Raji (cell line): Measurements from ENCODE around the gene ANK2.

Source experiments
- POLR2A ChIP-seq: IDR thresholded peaks from 2 replicates; pipeline ENCODE4 v1.6.1; 2011; ENCODE audit warnings: low read depth, low read length, control low read depth; ENCODE audit not compliant: insufficient read depth

The ANK2 gene

DNA sequence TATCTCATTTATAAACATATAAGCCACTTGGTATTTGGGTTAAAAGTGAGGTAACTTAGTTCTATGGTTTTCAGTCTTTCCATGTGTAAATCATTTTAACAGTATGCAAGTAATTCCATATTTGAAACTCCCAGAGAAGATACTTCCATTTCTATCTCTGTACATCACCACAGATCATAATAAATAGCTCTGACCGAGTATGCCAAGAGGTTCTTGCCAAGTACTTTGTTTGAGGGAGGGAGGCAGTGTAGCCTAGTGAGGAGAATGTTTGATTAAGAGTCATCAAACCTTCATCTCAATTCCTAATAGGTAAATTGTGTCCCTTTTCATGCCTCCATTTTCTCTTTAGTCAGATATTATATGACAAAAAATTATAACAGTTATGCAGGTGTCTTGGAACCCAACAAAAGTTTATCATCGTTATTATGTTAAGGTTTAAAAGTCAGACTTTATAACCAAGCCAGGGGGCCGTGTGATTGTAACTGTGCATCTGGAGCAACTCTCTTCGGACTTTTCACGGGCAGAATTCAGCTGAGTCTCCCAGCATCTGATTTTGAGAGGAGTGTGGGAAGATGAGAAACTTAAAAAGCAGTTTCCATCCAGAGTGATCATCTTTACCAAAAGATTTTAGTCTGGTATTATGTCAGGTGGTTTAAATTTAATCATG, 123.8 kb downstream of the ANK2 start:
- no peak for TF ChIP-seq POLR2A

DNA sequence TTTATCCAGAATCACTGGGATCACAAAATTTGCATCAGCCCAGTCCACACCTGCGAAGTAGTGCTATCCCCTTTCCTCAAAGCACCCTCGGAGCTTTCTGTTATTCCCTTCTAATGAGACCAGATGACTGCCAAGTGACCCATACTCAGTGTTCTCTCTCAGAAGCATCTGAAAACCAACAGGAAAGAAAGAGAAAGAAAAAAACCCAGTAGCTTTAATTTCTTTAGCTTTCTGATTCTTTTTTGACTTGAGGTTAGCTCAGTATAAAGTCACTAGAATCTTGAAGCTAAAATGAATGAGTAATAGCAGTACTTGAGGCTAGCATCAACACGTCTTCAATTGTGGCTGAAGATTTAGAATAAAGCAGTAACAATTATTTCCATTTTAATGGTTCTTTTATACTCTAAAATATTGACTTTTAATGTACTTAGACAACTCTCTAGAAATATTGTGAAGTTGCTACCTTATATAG, 124.4 kb downstream of the ANK2 start:
- no peak for TF ChIP-seq POLR2A

DNA sequence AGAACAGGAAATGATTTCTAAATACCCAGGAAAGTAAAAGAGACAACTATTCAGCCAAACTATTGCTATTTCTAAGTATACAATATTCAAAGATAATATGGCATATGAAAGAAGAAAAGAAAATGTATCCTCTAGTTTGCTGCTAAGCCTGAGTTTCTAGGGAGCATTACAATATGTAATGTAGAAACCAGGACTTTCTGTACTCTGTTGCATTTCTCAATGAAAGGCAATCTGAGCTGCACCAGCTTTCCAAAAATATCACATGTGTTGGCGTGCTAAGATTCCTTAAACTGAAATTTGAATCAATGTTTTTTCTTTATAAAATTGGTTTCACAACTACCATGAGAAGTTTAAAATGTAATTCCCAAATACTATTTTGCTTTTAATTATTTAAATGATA, 129.6 kb downstream of the ANK2 start:
- TF ChIP-seq POLR2A = no peak

DNA sequence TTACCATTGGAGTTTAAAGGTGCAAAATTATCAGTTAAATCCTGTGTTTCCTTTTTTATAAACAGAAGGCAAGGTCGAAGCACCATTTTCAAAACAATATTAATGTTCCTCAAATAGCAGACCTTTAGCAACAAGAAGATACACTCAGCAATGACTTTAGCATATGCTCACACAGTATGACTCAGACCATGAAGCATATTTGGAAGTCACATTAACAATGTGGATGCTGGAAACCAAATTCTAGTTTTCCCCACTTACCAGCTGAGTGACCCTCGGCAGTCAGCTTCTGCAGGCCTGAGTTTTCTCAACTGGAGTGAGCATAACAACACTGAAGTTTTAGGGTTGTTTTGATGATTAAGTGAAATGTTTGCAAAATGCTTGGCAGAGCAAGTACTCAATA, 130.5 kb downstream of the ANK2 start:
- TF ChIP-seq POLR2A = no peak

DNA sequence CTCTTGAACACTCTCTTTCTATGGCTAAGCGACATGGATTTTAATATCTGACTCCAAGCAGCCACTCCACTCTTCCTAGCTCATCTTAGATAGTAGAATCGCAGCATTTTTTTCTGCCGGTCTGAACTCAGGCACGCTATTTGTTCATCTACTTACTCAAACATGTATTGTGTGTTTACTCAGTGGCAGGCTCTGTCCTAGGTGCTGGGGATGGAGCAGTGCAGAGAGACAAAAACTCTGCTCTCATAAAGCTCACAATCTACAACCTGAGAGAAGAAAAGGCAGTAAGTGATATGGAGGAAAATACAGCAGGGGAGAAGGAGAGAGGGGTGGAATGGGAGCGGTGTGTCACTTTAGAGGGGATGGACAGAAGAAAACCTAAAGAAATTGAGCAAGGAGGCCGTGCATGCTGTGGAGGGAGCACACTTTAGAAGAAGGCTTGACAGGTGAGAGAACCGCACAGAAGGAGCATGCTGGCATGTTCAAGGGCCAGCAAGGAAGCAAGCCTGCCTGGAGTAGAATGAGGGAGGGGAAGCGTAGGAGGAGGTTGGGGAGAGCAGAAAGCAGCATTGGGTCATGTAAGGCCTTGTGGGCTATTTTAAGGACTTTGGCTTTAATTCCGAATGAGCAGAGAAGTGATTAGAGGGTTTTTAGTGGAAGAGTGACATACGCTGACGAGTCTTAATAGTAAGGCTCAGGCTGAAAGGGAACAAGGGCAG, 132.0 kb downstream of the ANK2 start:
- no peak for TF ChIP-seq POLR2A

DNA sequence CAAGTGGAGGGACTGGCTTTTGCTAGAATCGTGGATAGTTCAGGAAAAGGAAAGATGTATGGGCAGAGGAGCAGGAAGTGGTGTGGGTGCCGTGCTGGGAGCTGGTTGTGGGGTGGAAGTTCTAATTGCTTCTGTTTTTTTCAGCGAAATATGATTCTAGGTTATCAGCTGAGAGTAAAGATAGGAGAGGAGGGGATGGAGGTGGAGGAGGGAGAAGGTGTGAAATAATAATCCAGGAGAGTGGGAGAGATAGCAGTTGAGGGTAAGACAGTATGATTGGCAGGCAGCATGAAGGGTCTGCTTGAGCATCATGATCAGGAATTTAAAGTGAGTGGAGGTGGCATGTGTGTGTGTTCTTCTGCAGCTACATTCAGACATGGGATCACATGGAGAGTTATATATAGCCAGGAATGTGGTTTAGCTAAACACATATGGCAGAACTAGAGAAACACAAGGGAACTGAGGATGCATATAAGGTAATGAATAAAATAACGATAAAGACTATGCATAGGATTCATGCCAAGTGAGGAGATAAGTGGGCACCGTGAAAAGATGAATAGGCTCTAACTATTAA, 133.7 kb downstream of the ANK2 start:
- no peak for TF ChIP-seq POLR2A

DNA sequence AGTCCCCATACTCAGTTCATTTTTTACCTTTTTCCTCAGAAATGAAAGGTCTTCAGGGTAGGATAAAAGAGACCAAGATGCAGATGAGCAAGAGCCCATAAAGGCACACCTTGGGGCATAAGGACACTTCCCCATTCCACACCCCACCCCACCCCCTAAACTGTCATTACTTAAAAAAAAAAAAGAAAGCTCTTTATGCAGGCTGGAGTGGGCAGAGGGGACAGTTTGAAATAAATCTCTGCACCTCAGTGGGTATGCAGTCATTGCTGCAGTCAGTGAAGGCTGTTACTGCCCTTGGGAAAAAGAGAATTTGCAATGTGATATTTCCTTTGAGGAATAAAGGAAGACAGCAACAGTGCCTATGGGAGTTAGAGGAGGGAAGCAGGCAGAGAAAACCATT, 137.5 kb downstream of the ANK2 start:
- TF ChIP-seq POLR2A = no peak

DNA sequence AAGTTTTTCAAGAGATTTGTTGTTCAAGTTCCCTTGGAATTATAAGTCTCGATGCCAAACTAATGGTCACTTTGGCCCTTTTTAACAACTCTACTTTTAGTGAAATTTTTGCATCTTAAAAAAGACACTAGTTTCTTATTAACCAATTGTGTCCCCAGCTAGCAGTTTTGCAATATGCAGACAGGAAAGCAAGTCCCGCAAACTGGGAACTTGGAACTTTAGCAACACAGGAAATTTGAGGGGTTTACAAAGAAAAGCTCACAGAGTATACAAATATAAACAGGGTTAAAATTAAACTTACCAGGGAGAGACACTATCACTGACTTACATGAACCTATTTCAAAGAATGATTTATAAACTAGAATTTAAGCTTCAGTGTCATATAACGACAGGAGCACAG, 137.9 kb downstream of the ANK2 start:
- TF ChIP-seq POLR2A = no peak

DNA sequence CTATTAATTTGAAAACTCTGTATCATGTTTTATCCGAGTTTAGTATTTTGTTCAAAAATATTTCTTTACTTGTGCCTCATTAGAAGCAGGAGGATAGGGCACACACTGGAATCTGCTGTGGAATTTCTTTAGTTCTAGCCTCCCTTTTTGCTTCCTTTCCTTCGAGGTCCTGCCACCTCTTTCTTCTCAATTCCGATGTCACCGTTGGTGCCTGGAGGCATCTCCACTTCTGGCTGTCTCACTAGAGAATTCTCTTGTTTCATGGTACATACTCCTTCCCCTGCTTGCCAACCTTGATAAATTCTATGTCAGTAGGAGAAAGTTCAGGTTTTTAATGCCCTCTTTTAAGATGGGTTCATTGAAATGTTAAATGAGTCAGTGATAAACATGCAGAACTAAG, 140.1 kb downstream of the ANK2 start:
- no peak for TF ChIP-seq POLR2A

DNA sequence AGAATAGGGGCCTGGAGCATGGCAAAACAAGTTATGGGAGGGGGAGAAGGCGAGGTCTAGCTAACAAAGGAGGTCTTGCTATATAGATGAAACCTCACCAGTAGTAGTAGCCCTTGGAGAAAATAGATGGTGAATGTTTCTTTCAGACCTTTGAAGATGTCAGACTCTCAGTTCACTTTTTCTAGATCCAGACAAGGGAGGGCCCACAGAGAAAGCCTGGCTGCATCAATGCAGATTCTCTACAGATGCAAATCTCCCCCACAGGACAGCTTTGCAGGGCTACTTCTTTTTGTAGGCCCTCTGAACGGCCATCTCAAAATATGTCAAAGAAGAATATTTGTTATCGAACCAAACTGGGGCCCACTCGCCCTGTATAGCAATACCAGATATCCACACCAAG, 159.7 kb downstream of the ANK2 start:
- no peak for TF ChIP-seq POLR2A

DNA sequence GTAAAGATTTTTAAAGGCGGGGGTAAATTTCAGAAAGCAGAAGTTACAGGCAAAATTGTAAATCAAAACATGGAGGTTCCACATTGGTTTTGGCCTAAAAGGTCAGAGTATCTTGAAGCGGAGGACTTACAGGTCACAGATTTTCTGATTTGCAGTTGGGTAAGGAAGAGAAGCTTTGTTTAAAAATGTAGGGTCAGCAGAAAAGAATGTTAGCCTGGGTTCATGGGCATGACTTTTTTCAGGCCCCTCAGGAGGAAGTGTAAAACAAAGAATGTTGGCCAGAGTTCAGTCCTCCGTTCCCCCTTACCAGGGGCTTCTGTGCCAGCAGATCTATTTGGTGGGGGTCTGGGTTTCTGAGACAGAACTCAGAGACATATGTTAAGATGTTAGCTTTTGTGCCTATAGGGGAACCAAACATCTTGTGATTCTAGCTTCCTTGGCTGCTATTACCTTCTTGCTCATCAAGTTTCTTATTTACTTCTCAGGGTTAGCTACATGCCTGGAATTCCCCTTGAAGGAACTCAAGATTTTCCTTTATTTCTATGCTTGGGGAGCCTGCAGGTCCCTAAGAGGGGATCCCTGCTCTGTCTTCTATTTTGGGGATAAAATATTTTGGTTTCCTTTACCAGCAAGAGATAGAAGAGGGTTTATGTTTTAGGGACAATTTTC, 160.3 kb downstream of the ANK2 start:
- no peak for TF ChIP-seq POLR2A

DNA sequence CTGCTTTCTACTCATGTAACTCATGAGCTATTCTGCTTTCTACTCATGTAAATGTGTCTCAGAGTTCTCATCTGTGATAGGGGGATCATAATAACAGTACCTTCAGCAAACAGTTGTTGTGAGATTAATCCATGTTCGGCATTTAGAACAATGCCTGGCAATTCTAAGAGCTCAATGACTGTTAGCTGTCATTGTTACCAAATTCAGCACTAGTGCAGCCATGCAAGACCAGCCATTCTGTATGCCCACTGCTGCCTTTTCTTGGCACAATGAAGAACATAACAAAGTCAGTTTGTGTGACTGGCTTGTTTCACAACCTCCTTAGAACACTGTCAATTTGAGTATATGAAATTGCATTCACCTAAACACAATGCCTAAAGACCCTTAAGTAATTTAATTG, 163.2 kb downstream of the ANK2 start:
- TF ChIP-seq POLR2A = no peak

DNA sequence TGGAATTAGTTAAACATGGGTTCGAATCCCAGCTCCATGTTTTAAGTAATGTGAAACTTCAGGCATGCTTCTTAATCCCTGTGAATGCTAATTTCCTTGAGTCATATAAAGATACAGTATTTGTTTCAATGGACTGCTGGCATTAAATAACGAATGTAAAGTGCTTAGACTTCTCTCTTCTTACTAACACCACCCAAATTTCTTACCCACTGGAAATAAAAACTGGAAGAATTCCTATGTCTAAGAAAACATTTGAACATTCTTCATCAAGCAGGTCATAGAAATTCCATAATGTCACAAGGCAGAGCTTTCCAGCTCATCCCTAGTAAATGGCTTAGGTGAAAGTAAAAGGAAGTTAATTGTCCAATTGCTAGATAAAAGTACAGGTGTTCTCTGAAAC, 172.5 kb downstream of the ANK2 start:
- no peak for TF ChIP-seq POLR2A

DNA sequence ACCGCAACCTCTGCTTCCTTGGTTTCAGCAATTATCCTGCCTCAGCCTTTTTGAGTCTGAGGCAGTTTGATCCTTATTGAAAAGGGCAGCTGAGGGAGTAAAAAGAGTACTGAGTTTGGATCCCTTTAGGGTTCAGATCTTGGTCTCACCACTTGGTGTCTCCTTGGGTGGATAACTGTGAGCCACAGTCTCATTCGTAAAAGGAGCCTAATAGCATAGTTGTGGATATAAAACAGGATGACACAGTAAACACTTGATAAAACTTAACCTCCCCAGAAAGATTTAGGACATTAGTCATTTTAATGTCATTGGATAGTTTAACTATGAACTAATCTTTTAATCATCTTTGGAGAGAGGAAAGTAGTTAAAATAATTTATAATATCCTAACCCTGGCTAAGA, 173.0 kb downstream of the ANK2 start:
- TF ChIP-seq POLR2A = no peak

DNA sequence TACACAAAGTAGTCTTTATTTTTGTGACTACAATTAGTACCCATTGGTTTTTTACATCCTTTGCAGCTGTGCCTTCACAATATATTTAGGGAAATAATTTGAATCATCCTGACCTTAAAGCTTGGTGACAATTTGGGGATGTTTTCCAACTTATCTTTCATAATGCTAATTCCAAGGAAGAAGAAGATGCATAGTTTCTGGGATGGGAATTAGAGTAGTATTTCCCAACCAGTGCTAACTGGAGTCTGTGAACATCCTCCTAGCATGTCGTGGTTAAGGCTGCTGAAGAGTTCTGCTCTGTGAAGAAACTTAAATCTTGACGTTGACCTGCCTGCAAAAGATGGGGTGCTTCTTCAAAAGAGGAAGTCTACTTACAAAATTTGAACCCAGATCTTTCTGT, 173.5 kb downstream of the ANK2 start:
- TF ChIP-seq POLR2A = no peak

DNA sequence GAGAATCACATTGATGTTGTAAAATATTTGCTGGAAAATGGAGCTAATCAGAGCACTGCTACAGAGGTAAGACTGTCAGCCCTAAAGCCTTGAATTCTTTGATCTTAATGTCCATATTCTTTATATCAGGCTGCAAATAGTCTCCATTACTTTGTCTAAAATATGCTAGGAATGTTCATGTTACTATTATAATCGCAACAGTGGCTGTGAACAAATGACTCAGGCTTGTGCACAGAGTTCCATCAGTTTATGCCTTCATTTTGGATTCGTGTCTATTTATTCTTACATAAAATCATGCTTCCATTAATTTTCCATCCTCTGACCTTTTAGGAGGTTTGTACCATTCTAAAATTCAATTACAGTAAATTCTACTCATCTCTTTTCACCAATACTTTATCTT, 182.7 kb downstream of the ANK2 start:
- no peak for TF ChIP-seq POLR2A

DNA sequence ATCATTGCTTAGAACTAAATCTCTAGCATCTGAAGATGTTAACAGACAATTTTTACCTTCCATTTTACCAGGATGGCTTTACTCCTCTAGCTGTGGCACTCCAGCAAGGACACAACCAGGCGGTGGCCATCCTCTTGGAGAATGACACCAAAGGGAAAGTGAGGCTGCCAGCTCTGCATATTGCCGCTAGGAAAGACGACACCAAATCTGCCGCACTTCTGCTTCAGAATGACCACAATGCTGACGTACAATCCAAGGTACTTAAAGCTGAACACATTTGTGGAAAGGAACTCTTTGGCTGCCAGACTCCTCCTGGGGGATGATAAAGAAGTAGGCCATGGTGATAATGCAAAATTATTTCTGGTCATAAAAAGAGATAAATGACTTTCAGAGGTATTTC, 187.5 kb downstream of the ANK2 start:
- TF ChIP-seq POLR2A = no peak

DNA sequence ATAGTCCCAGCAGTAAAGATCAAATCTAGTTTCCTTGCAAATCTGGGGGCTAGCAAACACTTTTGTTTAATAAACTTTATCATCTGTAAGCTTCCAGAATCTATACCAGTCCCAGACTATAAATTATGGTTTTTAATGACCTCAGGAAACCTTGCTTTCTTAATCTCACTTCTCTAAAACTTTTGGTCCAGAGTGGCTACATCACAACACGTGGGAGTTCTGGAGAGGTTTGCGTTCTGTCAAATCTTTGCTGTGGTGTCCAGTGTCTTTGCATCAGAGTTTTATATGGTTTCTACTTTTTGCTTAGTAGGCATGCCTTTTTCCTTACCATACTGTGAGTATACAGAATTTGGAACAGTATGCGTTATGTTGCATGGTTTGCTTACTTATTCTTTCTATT, 193.9 kb downstream of the ANK2 start:
- no peak for TF ChIP-seq POLR2A
